Transverse colon (tissue), 4 donors: ENCODE measurements around the gene ZNF438.

Experiments used
- CTCF ChIP-seq, 5 experiments: fragments of 200-600 bp in 3 of 5; fragments of 450-650 bp in 2 of 5; sonication (generic) in 3 of 5; IDR thresholded peaks; 1 replicate in 2 of 5; 2 replicates in 3 of 5; pipeline ENCODE4 v1.5.1; 2016 to 2017; ENCODE audit warnings: antibody characterized with exemption in 5 of 5, inconsistent platforms in 3 of 5, mild to moderate bottlenecking in 2 of 5, moderate library complexity in 1 of 5
- EP300 ChIP-seq: sonication (generic); formaldehyde crosslinking; IDR thresholded peaks from one replicate; pipeline ENCODE4 v1.6.1; 2017; ENCODE audit warnings: antibody characterized with exemption, low read depth
- POLR2A ChIP-seq: fragments of 450-650 bp; IDR thresholded peaks from one replicate; pipeline ENCODE4 v1.6.1; 2016; ENCODE audit warnings: antibody characterized with exemption, mild to moderate bottlenecking, moderate library complexity
- POLR2AphosphoS5 ChIP-seq, 3 donors: sonication (generic); formaldehyde crosslinking; IDR thresholded peaks; one replicate each; pipeline ENCODE4 v1.6.1; 2016; ENCODE audit warnings: antibody characterized with exemption in 3 of 3

GRCh38 chr10:30987463-30987862 lies 44.2 kb downstream of the ZNF438 start:
- TF ChIP-seq CTCF (IDR thresholded peaks at IDR 0.05) (no peak), EP300 (no peak), POLR2AphosphoS5 (IDR thresholded peaks at IDR 0.05) (no peak), POLR2A (no peak)
